Islet precursor cell (in vitro differentiated cells): ENCODE data around the gene DCN.

Experiments
- DNase-seq: peaks from one replicate; pipeline ENCODE4 v3.0.0-alpha.2; 2018

Gene DCN

GRCh38 chr12:91133871-91134270, 48.7 kb downstream of the DCN start:
- no peak for DNase-seq

- DNase-seq, result no peak
These were observed 52.8 kb downstream of the DCN start for GRCh38 chr12:91129662-91130362.

- no peak for DNase-seq
These were observed 54.9 kb downstream of the DCN start for GRCh38 chr12:91127751-91128150.

- no peak for DNase-seq
These were observed 55.3 kb downstream of the DCN start for GRCh38 chr12:91127306-91127705.

- no peak for DNase-seq
These were observed 56.1 kb downstream of the DCN start for GRCh38 chr12:91126516-91126915.

- DNase-seq, result no peak
These were observed 59.2 kb downstream of the DCN start for GRCh38 chr12:91123236-91123916.

- no peak for DNase-seq
These were observed 61.8 kb downstream of the DCN start for GRCh38 chr12:91120781-91121180.

GRCh38 chr12:91119089-91119488, 63.5 kb downstream of the DCN start:
- DNase-seq, result no peak

GRCh38 chr12:91113621-91114020, 69.0 kb downstream of the DCN start:
- DNase-seq, result no peak

- DNase-seq, result peak; percentile 96
These were observed 71.0 kb downstream of the DCN start, which contains the start of gene LUM for GRCh38 chr12:91111366-91112325. Gene LUM (minus strand): TSS chr12:91111494. CDS start chr12:91108979, 2,515 bp downstream.

GRCh38 chr12:91110311-91110924, 72.2 kb downstream of the DCN start:
- no peak for DNase-seq

- no peak for DNase-seq
These were observed 72.9 kb downstream of the DCN start for GRCh38 chr12:91109581-91110310.

- peak; percentile 92 for DNase-seq
These were observed 73.5 kb downstream of the DCN start for GRCh38 chr12:91109148-91109564.

GRCh38 chr12:91108196-91108755, 74.3 kb downstream of the DCN start:
- peak; percentile 87 for DNase-seq

- DNase-seq, result no peak
These were observed 76.3 kb downstream of the DCN start for GRCh38 chr12:91106283-91106682.

- no peak for DNase-seq
These were observed 76.8 kb downstream of the DCN start for GRCh38 chr12:91105807-91106206.

GRCh38 chr12:91104812-91105466, 77.7 kb downstream of the DCN start:
- DNase-seq, result no peak

GRCh38 chr12:91103624-91104023, 79.0 kb downstream of the DCN start:
- DNase-seq, result no peak

GRCh38 chr12:91103101-91103500, 79.5 kb downstream of the DCN start:
- DNase-seq, result no peak

GRCh38 chr12:91100906-91101305, 81.7 kb downstream of the DCN start:
- DNase-seq, result no peak

GRCh38 chr12:91099836-91100235, 82.8 kb downstream of the DCN start:
- DNase-seq, result no peak
